ENCODE data around the gene HSD17B14.

DNA sequence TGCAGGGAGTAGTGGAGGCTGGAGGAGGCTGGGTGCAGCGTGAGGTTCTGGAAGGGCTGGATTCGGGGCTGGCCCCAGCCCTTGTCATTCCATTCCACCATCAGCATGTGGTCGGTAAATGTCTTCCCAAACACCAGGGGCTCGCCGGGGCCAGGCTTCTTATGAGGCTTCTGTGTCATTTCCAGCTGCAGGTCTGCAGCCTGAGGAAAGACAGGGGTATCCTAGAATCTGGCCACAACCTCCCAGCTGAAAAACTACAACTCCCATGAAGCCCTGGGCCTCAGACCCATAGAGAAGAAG lies 29.8 kb downstream of the HSD17B14 start:
- TF ChIP-seq CTCF (IDR thresholded peaks at IDR 0.05; ENCODE audit: low read depth, low read length) (no peak), EZH2phosphoT487 (IDR thresholded peaks at IDR 0.05; ENCODE audit: low read depth) (no peak)

Data from OCI-LY3 (cell line).